22Rv1 (cell line): ENCODE results near the gene GALNT12.

Experiments
- H3K27ac ChIP-seq: fragments of 450-650 bp; 2 replicates; pipeline ENCODE4 v1.5.1; 2017
- ZFX ChIP-seq: fragments of 450-650 bp; IDR thresholded peaks from 2 replicates; pipeline ENCODE4 v1.6.1; 2017; ENCODE audit warnings: antibody characterized with exemption, borderline replicate concordance
- TF ChIP-seq, protein P1 (sequence below): fragments of 450-650 bp; IDR thresholded peaks from 2 replicates; pipeline ENCODE4 v1.5.1; 2017; ENCODE audit warnings: mild to moderate bottlenecking

GALNT12 gene

DNA sequence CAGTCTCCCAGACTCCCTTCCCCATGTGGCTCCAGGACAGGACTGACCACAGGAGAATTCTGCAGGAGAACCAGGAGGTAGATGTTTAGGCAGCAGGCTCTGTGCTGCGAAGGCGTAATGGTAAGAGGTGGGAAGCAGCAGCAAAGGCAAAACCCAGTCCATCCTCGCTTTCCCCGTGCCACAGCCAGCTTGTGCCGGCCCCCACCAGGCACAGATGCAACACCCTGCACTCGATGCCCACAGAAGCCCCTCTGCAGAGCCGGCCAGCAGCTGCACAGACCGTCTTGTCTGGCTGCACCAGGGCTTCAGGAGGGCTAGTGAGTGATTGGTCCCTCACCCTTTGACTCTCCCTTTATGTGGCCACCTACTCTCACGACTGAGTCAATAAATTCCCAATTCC, 39.1 kb upstream of the GALNT12 start:
- H3K27ac ChIP-seq, result no peak overlapping the region
- no peak for TF ChIP-seq ZFX
- TF ChIP-seq, protein P1, sequence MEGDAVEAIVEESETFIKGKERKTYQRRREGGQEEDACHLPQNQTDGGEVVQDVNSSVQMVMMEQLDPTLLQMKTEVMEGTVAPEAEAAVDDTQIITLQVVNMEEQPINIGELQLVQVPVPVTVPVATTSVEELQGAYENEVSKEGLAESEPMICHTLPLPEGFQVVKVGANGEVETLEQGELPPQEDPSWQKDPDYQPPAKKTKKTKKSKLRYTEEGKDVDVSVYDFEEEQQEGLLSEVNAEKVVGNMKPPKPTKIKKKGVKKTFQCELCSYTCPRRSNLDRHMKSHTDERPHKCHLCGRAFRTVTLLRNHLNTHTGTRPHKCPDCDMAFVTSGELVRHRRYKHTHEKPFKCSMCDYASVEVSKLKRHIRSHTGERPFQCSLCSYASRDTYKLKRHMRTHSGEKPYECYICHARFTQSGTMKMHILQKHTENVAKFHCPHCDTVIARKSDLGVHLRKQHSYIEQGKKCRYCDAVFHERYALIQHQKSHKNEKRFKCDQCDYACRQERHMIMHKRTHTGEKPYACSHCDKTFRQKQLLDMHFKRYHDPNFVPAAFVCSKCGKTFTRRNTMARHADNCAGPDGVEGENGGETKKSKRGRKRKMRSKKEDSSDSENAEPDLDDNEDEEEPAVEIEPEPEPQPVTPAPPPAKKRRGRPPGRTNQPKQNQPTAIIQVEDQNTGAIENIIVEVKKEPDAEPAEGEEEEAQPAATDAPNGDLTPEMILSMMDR, result no peak

DNA sequence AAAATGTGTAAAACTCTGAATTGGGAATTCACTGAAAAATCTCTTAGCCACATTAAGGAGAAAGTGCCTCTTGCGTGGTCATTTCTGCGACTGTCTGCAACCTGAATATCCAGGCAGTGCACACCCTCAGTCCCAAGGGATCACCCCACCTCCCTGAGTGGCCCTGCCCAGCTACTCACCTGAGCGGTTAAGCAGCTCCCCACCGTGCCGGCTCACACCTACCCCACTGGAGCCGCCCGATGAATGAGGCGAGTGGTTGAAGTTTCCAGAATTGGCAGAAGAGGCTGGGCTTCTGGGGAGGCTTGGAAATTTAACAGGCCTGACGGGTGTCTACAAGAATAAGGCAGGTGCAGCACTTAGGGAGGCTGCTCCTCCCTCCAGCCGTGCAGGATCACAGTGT, 36.8 kb upstream of the GALNT12 start:
- H3K27ac ChIP-seq, result no peak overlapping the region
- TF ChIP-seq, protein P1, result no peak
- no peak for TF ChIP-seq ZFX

DNA sequence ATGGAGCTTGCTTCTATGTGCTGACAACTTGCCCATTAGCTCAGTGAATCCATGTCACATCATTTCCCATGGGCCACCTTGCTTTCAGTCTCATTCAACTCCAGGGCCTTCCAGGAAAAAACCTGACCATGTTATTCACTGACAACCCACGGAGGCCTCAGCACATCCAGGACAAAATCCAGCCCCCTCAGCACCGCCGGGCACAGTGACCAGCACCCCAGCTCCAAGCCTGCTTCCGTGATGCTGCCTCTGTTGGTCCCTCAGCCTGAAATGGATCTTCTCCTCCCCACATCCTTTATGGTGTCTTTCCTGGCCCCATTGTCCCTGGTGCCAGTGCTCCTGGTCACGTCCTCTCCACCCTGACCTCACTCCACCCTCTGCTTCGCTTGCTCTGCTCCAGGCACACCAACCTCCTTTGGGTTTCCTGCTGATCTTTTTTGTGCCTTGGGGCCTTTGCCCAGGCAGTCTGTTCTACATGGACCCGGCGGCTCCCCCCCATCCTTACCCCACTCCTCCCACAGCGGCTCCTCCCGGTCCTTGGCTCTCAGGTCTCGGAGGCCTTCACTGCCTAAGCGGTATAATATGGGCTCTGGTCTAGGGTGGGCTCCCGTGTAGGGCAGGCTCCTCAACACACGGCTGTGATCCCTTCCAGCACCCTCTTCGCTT, 36.1 kb upstream of the GALNT12 start:
- no peak overlapping the region for H3K27ac ChIP-seq
- no peak for TF ChIP-seq ZFX
- TF ChIP-seq, protein P1, result no peak

DNA sequence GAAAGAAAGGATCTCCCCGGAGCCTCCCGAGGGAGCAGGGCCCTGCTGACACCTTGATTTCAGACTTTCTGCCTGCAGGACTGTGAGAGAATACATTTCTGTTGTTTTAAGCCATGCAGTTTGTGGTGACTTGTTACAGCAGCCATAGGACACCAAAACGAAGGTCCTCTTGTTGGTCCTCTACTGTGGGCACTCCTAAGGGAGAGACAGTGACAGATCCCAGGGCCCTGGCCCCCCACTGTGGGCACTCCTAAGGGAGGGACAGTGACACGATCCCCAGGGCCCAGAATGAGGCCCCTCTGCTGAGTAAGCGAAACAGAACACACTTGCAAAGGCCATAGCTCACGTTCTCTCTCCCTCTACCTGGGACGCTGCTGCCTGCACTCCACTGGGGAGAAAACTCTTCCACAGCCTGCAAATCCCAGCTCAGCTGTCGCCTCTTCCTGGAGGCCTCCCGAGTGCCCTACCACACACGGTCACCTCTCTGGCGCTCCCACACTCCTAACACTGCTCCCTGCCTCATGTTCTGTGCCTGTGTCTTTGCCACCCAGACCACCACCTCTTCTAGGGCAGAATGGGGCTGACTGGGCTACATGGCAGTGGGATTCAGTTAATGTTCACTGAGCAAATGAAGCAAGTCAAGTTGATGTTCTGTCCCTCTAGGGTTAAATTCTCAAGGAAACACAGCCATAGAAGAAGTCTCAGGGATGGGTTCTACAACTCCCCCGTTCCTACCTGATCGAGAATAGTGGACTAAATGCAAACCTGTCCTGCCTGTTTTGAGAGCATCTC, 34.9 kb upstream of the GALNT12 start:
- no peak overlapping the region for H3K27ac ChIP-seq
- no peak for TF ChIP-seq ZFX
- TF ChIP-seq, protein P1, result no peak

DNA sequence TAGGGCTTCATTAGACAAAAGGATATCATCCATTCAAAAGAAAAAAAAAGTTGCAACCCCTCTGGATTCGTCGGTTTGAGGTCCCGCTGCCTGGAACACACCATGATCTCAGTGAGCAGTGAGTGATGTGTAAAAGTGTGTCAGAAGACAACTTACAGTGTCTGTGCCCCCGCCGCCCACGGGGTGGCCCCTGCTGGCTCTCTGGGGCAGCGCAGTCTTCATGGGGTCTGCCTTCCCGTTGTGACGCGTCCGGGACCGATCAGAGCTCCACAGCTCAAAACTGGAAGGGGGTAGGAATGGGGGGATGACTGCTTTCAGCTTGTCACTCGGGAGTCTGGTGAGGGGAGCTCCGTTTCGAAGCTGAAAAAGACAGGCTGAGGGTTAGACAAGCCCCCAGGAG, 33.7 kb upstream of the GALNT12 start:
- TF ChIP-seq ZFX, result no peak
- TF ChIP-seq, protein P1, result no peak
- H3K27ac ChIP-seq, result no peak overlapping the region

DNA sequence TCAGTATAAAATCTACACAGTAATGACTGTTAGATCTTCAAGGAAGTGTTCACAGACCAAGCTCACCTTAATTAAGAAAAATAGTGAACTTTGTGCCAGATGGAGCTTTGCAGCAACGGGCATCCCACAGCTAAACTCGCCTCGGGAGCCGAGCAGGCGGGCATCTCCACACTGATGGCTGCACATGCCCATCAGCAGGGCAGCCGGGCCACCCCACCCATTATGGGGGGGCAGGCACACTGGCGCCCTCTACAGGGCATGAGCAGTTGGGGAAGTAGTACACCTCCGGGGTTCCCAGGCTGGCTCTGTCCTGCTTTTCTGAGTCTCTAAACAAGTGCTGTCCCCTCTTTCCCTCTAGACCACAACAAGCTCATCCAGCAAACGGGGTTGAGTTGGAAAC, 32.7 kb upstream of the GALNT12 start:
- TF ChIP-seq, protein P1, result peak; percentile 77
- TF ChIP-seq ZFX, result no peak
- H3K27ac ChIP-seq, result no peak overlapping the region

DNA sequence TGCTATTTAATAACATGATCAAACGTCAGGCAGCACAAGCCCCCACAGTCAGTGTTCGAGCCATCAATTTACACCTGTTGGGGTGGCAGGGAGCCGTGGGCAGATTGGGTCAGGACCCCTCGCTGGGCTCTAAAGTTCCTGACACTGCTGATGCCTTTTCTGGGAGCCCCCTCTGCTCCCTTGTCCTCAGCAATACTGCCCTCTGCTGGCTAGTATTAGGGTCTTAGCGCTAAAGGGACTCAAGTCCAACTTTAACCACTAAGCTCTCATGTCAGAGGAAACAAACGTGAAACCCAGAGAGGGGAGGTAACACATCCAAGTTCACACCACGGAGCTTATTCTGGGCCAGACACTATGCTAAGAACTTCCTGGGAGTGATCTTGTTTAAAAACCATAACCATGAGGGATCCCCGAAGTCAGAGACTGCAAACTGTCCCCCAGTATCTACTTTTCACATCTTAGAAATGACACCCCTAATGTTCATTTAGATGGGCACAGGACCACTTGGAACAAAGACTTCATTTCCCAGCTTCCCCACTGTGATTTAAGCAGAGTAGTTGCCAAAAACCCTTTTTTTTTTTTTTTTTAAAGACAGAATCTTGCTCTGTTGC, 31.5 kb upstream of the GALNT12 start:
- no peak overlapping the region for H3K27ac ChIP-seq
- no peak for TF ChIP-seq ZFX
- TF ChIP-seq, protein P1, result peak; percentile 85
